Activated CD4-positive, alpha-beta T cell treated with anti-CD3 and anti-CD28 coated beads, Interleukin-10, Interleukin-2, amounts not matched to agents 100 ng/mL and 50 ng/mL, durations not matched to agents 16 hours and 8 hours (primary cell): ENCODE data around the gene NCBP1.
"Not testable (repeated sequence)": the region's sequence is repeated elsewhere in the genome, so short reads cannot be mapped to it uniquely, and the experiment has no call there.

ENCODE experiments used
- DNase-seq: peaks from one replicate; pipeline ENCODE4 v3.0.0-alpha.2; 2020

Gene NCBP1

GRCh38 chr9:97632985-97633858, at the start of gene NCBP1, which contains the start of gene TSTD2:
NCBP1 (plus strand) TSS chr9:97633821; CDS start chr9:97633882, 61 bp downstream.
TSTD2 (minus strand) TSS chr9:97633368; CDS start chr9:97627562, 5,806 bp downstream.
- peak; percentile 98 for DNase-seq

- DNase-seq: not testable (repeated sequence)
Measured at GRCh38 chr9:97584778-97585177, 48.8 kb upstream of the NCBP1 start.

GRCh38 chr9:97586909-97587308, 46.7 kb upstream of the NCBP1 start:
- not testable (repeated sequence) for DNase-seq

GRCh38 chr9:97591535-97591934, 42.1 kb upstream of the NCBP1 start:
- DNase-seq: no peak

GRCh38 chr9:97592126-97592525, 41.5 kb upstream of the NCBP1 start:
- DNase-seq: no peak

- no peak for DNase-seq
Measured at GRCh38 chr9:97593960-97594359, 39.7 kb upstream of the NCBP1 start.

GRCh38 chr9:97594381-97594921, 39.2 kb upstream of the NCBP1 start:
- no peak for DNase-seq

- no peak for DNase-seq
Measured at GRCh38 chr9:97596906-97597305, 36.7 kb upstream of the NCBP1 start.

GRCh38 chr9:97598461-97599288, 34.9 kb upstream of the NCBP1 start:
- DNase-seq: peak; percentile 83

GRCh38 chr9:97599314-97599846, 34.2 kb upstream of the NCBP1 start:
- no peak for DNase-seq

GRCh38 chr9:97600531-97601227, 32.9 kb upstream of the NCBP1 start:
- no peak for DNase-seq

- DNase-seq: no peak
Measured at GRCh38 chr9:97601228-97601898, 32.3 kb upstream of the NCBP1 start.

- DNase-seq: no peak
Measured at GRCh38 chr9:97602430-97602829, 31.2 kb upstream of the NCBP1 start.

GRCh38 chr9:97604901-97605645, 28.5 kb upstream of the NCBP1 start:
- DNase-seq: no peak

GRCh38 chr9:97615439-97616072, 18.1 kb upstream of the NCBP1 start:
- peak; percentile 66 for DNase-seq

GRCh38 chr9:97617939-97618416, 15.6 kb upstream of the NCBP1 start:
- peak; percentile 49 for DNase-seq

GRCh38 chr9:97620063-97620462, 13.6 kb upstream of the NCBP1 start:
- not testable (repeated sequence) for DNase-seq

GRCh38 chr9:97622483-97622882, 11.1 kb upstream of the NCBP1 start:
- not testable (repeated sequence) for DNase-seq

- no peak for DNase-seq
Measured at GRCh38 chr9:97623946-97624345, 9.7 kb upstream of the NCBP1 start.

GRCh38 chr9:97625620-97626019, 8.0 kb upstream of the NCBP1 start:
- no peak for DNase-seq
